GM11168 (cell line): ENCODE results near the gene EYA2.
"Not testable (repeated sequence)": the region's sequence is repeated elsewhere in the genome, so short reads cannot be mapped to it uniquely, and the experiment has no call there.

Source experiments
- in situ Hi-C: fragments of 300-500 bp; cut with MboI; formaldehyde crosslinking; loops from one replicate; pipeline ENCODE4 v1.12.0; 2022; ENCODE audit warnings: low sequenced_read_pairs; ENCODE audit not compliant: unreplicated experiment

Gene EYA2

DNA sequence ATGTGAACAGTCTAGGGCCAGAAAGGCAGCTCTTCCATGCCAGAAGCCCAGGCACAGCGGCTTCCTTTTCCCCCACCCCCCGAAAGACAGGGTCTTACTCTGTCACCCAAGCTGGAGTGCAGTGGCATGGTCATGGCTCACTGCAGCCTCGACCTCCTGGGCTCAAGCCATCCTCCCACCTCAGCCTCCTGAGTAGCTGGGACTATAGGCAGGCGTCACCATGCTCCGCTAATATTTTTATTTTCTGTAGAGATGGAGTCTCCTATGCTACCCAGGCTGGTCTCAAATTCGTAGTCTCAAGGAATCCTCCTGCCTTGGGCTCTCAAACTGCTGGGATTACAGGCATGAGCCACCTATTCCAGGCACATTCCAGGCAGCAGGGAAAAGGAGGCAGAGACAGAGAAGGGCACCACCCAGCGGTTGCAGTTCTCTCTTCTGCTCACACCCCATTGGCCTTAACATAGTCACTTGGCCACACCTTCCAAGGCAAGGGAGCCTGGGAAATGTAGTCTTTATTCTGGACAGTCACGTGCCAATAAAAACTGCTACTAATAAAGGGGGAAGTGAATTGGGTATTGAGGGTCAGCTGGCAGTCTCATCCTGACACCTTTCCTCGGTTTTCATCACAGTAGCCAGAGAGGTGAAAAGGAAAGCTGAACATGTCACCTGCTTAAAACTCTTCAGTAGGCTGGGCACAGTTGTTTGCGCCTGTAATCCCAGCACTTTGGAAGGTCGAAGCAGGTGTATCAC lies 255.9 kb downstream of the EYA2 start:
- in situ Hi-C loops: no loop called here

- in situ Hi-C loops: no loop called here
These were observed 257.4 kb downstream of the EYA2 start for GRCh38 chr20:47152068-47152467.

DNA sequence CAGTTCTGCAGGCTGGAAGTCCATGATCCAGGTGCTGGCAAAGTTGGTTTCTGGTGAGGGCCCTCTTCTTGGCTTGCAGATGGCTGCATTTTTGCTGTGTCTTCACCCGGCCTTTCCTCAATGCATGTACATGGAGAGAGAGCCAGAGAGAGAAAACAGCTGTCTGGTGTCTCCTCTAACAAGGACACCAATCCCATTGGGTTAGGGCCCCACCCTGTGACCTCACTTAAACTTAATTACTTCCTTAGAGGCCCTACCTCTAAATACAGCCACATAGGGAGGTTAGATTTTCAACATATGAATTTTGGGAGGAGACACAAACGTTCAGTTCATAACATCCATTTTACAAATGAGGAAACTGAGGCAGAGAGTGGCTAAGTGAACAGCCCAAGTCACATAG lies 259.4 kb downstream of the EYA2 start:
- in situ Hi-C loops: no loop called here

DNA sequence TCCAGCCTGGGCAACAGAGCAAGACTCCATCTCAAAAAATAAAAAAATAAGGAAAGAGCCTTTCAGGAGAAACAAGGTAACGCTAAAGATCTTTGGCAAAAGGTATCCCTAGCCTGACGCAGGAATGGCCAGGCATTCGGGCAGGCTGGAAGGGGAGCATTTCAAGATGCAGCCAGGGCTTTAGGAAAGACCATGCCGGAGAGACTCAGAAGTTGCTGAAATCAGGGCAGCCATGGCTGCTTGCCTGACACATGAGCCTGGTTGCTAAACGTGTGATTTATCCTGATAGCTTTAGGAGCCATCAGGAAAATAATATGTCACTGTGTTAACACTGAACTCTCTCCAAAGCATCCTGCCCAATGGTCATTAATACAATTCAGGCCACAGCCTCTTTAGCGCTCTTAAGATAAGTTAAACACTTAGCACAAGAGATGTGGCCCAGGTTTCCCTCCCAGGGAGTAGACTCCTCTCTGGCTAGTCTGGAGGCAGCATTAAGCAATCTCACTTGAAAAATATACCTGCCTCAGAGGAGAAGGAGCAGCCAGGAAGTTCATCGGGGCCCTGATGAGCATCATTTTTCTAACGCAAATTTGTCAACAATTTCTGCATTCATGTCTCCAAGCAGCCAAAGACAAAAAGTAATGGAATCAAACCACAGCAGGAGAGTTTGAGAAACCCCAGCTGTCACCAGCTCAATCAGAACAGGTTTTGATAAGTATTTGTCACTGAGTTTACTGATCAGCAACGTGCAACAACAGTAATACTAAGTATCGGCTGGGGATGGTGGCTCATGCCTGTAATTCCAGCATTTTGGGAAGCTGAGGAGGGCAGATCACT lies 261.9 kb downstream of the EYA2 start:
- in situ Hi-C loops: no loop called here

DNA sequence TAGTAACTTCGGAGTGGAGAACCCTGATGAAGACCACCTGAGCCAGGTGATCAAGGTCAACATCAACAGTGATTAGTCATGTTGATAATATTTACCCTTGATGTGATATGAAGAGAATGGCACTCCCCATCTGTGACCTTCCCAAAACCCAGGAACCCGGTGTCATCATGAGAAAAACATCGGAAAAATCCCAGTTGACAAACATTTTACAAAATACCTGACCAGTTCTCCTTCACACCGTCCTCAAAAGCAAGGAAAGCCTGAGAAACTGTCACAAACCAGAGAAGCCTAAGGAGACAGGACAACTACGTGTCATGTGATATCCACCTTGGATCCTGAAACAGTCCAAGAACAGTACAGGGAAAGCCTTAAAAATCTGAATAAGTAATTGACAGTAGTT lies 264.5 kb downstream of the EYA2 start:
- in situ Hi-C loops: no loop called here

DNA sequence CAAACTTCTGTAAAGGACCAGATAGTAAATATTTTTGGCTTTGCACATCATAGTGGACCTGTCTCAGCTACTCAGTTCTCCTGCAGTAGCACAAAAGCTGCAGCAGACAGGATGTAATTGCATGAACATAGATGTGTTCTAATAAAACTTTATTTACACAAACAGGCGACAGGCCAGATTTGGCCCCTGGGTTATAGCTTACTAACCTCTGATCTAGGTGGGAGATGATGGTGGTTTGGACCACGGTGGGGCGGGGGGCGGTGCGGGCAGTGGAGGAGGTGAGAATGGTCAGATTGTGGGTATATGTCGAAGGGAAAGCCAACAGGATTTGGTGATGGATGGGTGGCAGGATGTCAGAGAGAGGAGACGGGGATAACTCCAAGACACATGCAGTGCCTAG lies 265.6 kb downstream of the EYA2 start:
- in situ Hi-C loops: no loop called here

DNA sequence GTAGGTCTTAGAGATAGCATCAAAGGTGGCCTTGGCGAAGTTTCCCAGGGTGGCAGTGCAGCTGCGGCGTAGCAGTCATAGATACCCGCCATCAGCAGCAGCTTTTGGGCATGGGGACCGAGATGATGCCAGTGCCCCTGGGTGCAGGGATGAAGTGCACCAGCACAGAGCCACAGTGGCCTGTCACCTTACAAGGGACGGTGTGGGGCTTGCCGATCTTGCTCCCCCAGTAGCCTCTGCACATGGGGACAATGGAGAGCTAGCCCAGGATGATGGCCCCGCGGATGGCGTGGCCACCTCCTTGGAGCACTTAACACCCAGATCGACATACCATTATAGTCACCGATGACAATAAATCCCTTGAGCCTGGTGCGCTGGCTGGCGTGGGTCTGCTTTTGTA lies 266.3 kb downstream of the EYA2 start:
- in situ Hi-C loops: no loop called here

DNA sequence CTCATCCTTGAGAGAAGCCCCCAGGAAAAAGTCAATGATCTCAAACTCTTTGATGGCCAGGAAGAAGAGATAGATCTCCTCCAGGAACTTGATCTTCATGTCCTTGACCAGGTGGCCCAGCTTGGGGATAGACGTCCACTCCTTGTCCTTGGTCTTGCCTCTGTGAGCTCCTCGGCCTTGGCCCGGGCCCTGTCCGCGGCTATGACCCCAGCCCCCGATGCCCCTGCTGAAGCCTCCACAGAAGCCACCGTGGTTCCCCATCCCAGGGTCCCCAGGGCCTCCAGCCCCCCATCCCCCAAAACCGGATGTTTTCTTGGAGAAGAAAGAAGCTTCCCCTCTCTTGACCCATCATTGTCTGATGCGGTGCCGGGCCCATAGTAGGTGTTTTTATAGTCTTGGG lies 266.8 kb downstream of the EYA2 start:
- in situ Hi-C loops: no loop called here

DNA sequence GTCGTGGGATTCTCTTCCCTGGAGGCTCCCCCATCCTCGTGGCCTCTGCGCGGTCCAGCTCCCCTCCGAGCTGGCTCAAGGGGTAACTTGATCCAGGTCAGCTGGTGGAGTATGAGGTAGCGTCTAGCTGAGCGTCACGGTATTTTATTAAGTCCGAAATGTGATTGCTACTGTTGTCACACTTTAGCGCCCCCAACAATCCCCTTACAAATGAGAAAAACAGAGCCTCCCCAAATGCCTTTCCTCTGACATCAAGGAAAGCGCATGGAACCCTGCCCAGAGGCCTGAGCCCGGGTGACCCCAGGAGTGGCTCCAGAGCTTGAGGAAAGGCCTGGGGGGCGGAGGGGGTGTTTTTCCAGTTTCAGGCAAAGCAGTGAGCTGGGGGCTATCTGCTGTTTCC lies 269.5 kb downstream of the EYA2 start:
- in situ Hi-C loops: no loop called here

- in situ Hi-C loops: no loop called here
These were observed 270.8 kb downstream of the EYA2 start for GRCh38 chr20:47165376-47165865.

GRCh38 chr20:47167846-47168245 lies 273.2 kb downstream of the EYA2 start:
- in situ Hi-C loops: no loop called here

- in situ Hi-C loops: no loop called here
These were observed 277.9 kb downstream of the EYA2 start for GRCh38 chr20:47172579-47172978.

- in situ Hi-C loops: no loop called here
These were observed 279.1 kb downstream of the EYA2 start for GRCh38 chr20:47173596-47174216.

- in situ Hi-C loops: no loop called here
These were observed 280.0 kb downstream of the EYA2 start for GRCh38 chr20:47174456-47175243.

GRCh38 chr20:47175493-47175892 lies 280.9 kb downstream of the EYA2 start:
- in situ Hi-C loops: no loop called here

DNA sequence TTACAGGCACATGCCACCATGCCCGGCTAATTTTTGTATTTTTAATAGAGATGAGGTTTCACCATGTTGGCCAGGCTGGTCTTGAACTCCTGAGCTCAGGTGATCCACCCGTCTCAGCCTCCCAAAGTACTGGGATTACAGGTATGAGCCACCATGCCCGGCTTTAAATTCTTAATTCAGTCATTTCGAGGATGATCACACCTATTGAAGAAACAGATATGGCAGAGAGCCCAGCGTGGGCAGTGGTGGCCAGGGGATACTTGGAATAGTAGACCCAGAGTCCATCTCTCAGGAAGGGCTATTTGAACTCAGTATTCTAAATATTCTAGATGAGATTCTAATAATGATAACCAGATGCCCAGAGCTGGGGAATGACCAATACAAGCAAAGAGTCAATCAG lies 281.6 kb downstream of the EYA2 start:
- in situ Hi-C loops: not testable (repeated sequence)

DNA sequence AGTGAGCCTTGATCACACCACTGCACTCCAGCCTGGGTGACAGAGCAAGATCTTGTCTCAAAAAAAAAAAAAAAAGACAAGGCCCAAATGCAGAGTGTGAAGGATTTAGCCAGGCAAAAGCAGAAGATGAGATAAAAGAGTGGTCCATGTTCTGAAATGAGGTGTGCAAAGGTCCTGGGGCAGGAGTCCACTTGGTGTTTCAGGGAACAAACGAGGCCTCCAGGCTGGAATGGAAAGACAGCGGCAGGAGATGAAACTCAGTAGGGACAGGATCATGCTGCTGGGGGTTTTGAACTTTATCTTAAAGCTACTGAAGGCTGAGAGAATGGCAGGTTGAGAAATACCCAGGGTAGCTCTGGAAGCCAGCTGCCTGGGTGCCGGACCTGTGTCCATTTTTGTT lies 283.6 kb downstream of the EYA2 start:
- in situ Hi-C loops: no loop called here

DNA sequence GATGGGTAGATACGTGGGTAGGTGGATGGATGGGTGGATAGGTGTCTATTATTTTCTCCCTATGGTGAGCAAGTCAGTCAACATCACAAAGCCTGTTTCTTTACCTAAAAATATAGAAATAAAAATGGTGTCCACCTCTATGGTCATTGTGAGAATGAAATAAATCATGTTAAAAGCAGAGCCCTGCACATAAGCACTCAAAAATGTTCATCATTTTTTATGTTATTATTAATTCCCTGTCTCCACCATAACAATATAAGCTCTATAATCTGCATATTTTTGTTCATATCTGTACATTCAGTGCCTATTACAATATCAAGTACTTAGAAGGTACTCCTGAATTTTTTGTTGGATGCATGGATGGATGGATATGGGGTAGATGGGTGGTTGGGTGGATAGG lies 284.2 kb downstream of the EYA2 start:
- in situ Hi-C loops: no loop called here

GRCh38 chr20:47179267-47179666 lies 284.6 kb downstream of the EYA2 start:
- in situ Hi-C loops: no loop called here
